Lung (tissue), 12 donors: Measurements from ENCODE around the gene CNTNAP5. TPM values are rescaled to one million over a fixed set of nuclear protein-coding genes. Genes with fewer than 3 reads are reported as not detected.

ENCODE experiments used
- ATAC-seq: fragments of 200-7000 bp; cut with Tn5 transposase; one replicate; pipeline ENCODE4 v1.9.1; 2020; ENCODE audit warnings: moderate number of reproducible peaks; ENCODE audit not compliant: insufficient read depth, low FRiP score
- DNase-seq, 3 donors: peaks; one replicate each; pipeline ENCODE4 v3.0.0-alpha.2; 2013 to 2017
- H3K27ac ChIP-seq, 2 donors: one replicate each; pipeline ENCODE4 v1.5.1; 2013; ENCODE audit warnings: mild to moderate bottlenecking in 2 of 2, moderate library complexity in 2 of 2, control low read depth in 1 of 2, inconsistent platforms in 1 of 2, low read depth in 1 of 2, low read length in 1 of 2
- H3K27me3 ChIP-seq, 3 donors: one replicate each; pipeline ENCODE4 v1.5.1; 2013; ENCODE audit warnings: low read length in 2 of 3; ENCODE audit not compliant: control insufficient read depth in 3 of 3, insufficient read depth in 3 of 3
- H3K36me3 ChIP-seq, 4 donors: one replicate each; pipeline ENCODE4 v1.5.1; 2013; ENCODE audit warnings: low read length in 4 of 4, mild to moderate bottlenecking in 1 of 4, moderate library complexity in 1 of 4; ENCODE audit not compliant: control insufficient read depth in 4 of 4, insufficient read depth in 4 of 4
- H3K4me1 ChIP-seq, 5 donors: one replicate each; pipeline ENCODE4 v1.5.1; 2013; ENCODE audit warnings: low read length in 5 of 5, mild to moderate bottlenecking in 2 of 5, moderate library complexity in 1 of 5; ENCODE audit not compliant: control insufficient read depth in 5 of 5, insufficient read depth in 5 of 5
- H3K4me3 ChIP-seq: one replicate; pipeline ENCODE4 v1.5.1; 2013; ENCODE audit warnings: mild to moderate bottlenecking, control low read depth, moderate library complexity
- H3K9ac ChIP-seq, 2 donors: one replicate each; pipeline ENCODE4 v1.5.1; 2013; ENCODE audit warnings: low read length in 2 of 2, control low read depth in 1 of 2; ENCODE audit not compliant: insufficient read depth in 1 of 2
- H3K9me3 ChIP-seq, 4 donors: one replicate each; pipeline ENCODE4 v1.5.1; 2013; ENCODE audit warnings: low read length in 3 of 4, mild to moderate bottlenecking in 1 of 4, moderate library complexity in 1 of 4; ENCODE audit not compliant: control insufficient read depth in 4 of 4, insufficient read depth in 3 of 4
- WGBS, 2 donors: extraction: QIAGEN DNeasy Blood & Tissue Kit; methylation state at CpG; one replicate each; pipeline ENCODE4 v1.1.7; 2013; 5-methylcytosine and 5-hydroxymethylcytosine counted together
- polyA plus RNA-seq, 2 donors: library from polyadenylated mRNA; stranded (reverse); fragments of 200-250 nt; gene quantifications; one replicate each; pipeline ENCODE4 v1.2.1, GENCODE V29; 2013
- total RNA-seq, 2 donors: library from RNA; depleted of rRNA in 1 of 2; stranded (reverse); fragments of >200 nt in 1 of 2; gene quantifications; one replicate each; pipeline ENCODE4 v1.2.1, GENCODE V29; 2014 to 2021
- TF ChIP-seq, protein P1 (sequence below): IDR thresholded peaks from 2 replicates; pipeline ENCODE4 v1.5.1; 2012; ENCODE audit warnings: mild to moderate bottlenecking; ENCODE audit errors: control extremely low read depth, extremely low read depth
- donor health status: control.
- donor health status: control.
- donor health status: Bipolar disorder and iron deficiency.
- donor health status: healthy.
- donor health status: DM: yes; HTN: yes; CAD: no.

The CNTNAP5 gene
- total and polyA plus RNA-seq, 4 donors, result 0.03 to 0.06 TPM; not detected in 2

GRCh38 chr2:124426625-124427024 lies 401.5 kb downstream of the CNTNAP5 start:
- 75 to 86% methylated on average over 2 of the region's 2 CpGs for WGBS, 2 donors
- no peak for DNase-seq
- TF ChIP-seq, protein P1, sequence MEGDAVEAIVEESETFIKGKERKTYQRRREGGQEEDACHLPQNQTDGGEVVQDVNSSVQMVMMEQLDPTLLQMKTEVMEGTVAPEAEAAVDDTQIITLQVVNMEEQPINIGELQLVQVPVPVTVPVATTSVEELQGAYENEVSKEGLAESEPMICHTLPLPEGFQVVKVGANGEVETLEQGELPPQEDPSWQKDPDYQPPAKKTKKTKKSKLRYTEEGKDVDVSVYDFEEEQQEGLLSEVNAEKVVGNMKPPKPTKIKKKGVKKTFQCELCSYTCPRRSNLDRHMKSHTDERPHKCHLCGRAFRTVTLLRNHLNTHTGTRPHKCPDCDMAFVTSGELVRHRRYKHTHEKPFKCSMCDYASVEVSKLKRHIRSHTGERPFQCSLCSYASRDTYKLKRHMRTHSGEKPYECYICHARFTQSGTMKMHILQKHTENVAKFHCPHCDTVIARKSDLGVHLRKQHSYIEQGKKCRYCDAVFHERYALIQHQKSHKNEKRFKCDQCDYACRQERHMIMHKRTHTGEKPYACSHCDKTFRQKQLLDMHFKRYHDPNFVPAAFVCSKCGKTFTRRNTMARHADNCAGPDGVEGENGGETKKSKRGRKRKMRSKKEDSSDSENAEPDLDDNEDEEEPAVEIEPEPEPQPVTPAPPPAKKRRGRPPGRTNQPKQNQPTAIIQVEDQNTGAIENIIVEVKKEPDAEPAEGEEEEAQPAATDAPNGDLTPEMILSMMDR, result no peak
- H3K27me3 ChIP-seq, result no peaks in the 10 kb centered on the region
- H3K27ac ChIP-seq, result no peak overlapping the region
- no peak overlapping the region for H3K9ac ChIP-seq
- ATAC-seq, result no peak
- H3K36me3 ChIP-seq, result no peaks in the 10 kb centered on the region
- no peak overlapping the region for H3K4me3 ChIP-seq
- no peaks in the 10 kb centered on the region for H3K4me1 ChIP-seq
- H3K9me3 ChIP-seq, result peaks cover 0 to 5% (median 1%) of the 10 kb centered on the region in 4 donors

GRCh38 chr2:124437811-124438210 lies 412.7 kb downstream of the CNTNAP5 start:
- WGBS, 2 donors, result 59 to 79% methylated on average over 1 of the region's 1 CpG
- DNase-seq (peak; percentile 18 to 68 (median 28)), ATAC-seq (no peak)
- Histone ChIP-seq H3K27ac (no peak overlapping the region), H3K9ac (no peak overlapping the region), H3K4me3 (no peak overlapping the region), H3K9me3 (no peaks in the 10 kb centered on the region), H3K4me1 (no peaks in the 10 kb centered on the region), H3K27me3 (no peaks in the 10 kb centered on the region), H3K36me3 (no peaks in the 10 kb centered on the region)
- TF ChIP-seq, protein P1, result no peak

DNA sequence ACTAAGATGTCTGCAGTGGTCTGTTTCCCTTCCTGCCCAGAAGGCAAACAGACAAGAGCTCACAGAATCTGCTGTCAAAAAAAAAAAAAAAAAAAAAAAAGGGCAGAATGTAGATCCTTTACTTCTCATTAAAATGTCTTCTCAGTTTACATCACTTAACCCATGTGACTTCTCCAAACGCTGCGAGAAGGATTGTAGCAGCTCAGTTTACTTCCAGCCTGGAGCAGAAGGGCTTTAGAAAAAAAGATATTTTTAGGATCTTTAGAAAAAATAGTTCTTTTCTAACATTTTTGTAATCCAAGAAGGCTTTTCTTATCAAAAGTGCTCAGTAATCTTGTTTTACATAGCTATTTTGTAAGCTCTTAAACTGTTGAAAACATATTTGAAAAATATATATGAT lies 425.4 kb downstream of the CNTNAP5 start:
- Histone ChIP-seq H3K9me3 (peaks cover 0 to 2% (median 0%) of the 10 kb centered on the region in 4 donors), H3K4me3 (no peak overlapping the region), H3K36me3 (no peaks in the 10 kb centered on the region), H3K27ac (no peak overlapping the region), H3K4me1 (no peaks in the 10 kb centered on the region), H3K9ac (no peak overlapping the region), H3K27me3 (no peaks in the 10 kb centered on the region)
- TF ChIP-seq, protein P1, result no peak
- 42 to 56% methylated on average over 2 of the region's 2 CpGs for WGBS, 2 donors
- ATAC-seq (no peak), DNase-seq (no peak)

DNA sequence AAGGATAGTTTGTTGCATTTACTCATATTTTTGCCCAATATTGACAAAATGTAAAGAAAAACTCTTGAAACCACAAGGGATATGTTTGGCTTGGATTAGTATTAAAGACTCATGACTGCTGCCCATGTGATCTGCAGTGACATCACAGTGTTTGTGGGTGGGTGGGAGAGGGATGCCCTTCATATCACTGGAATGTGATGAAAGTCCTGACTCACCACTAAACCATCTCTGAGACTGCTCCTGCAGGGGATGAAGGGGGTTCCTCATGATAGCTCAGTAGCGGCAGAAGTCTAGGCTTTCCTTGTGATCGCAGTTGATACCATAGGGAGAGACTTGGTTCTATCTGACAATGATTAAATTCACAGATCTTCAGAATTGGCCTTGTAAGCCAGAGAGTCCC lies 451.2 kb downstream of the CNTNAP5 start:
- WGBS, 2 donors, result 90 to 96% methylated on average over 2 of the region's 2 CpGs

More for the DNA sequence above, 451.2 kb downstream of the CNTNAP5 start:
- TF ChIP-seq, protein P1, result no peak
- no peaks in the 10 kb centered on the region for H3K36me3 ChIP-seq
- ATAC-seq, result no peak
- no peak overlapping the region for H3K9ac ChIP-seq
- no peak overlapping the region for H3K4me3 ChIP-seq
- no peak overlapping the region for H3K27ac ChIP-seq
- no peaks in the 10 kb centered on the region for H3K9me3 ChIP-seq
- H3K4me1 ChIP-seq, result no peaks in the 10 kb centered on the region
- H3K27me3 ChIP-seq, result no peaks in the 10 kb centered on the region
- DNase-seq, result no peak
